GM12878 (cell line): ENCODE data around the gene IPO5. TPM values are rescaled to one million over a fixed set of nuclear protein-coding genes. Genes with fewer than 3 reads are reported as not detected.
A peak's percentile ranks its signal among the peaks of the same experiment; 100 is the strongest.
"Not testable (repeated sequence)": the region's sequence is repeated elsewhere in the genome, so short reads cannot be mapped to it uniquely, and the experiment has no call there.

Experiments
- ATAC-seq: fragments of 200-7000 bp; cut with Tn5 transposase; 3 replicates; pipeline ENCODE4 v1.9.1; 2020; ENCODE audit warnings: mild to moderate bottlenecking, moderate library complexity
- BruUV-seq: library from RNA; stranded (reverse); fragments of 400-500 nt; replicated peaks from 2 replicates; lab custom pipeline; 2021; lab: Mats Ljungman, UMichigan
- CTCF ChIA-PET: fragments of 300-600 bp; sonication (Branson Sonifier 250); formaldehyde crosslinking; extraction: SDS; loops from one replicate; lab custom pipeline; 2021; ENCODE audit warnings: inconsistent platforms; lab: Yijun Ruan, JAX
- POLR2A ChIA-PET: fragments of 350-600 bp; formaldehyde crosslinking; extraction: SDS; loops from one replicate; lab custom pipeline; 2021; ENCODE audit warnings: inconsistent platforms; lab: Charles Lee
- RAD21 ChIA-PET: fragments of 300-600 bp; sonication (Branson Sonifier 250); formaldehyde crosslinking; loops from one replicate; lab custom pipeline; 2023; ENCODE audit warnings: antibody characterized with exemption; ENCODE audit not compliant: unreplicated experiment; lab: Charles Lee
- SMC1A ChIA-PET: fragments of 300-600 bp; sonication (Branson Sonifier 250); formaldehyde crosslinking; loops from one replicate; lab custom pipeline; 2023; ENCODE audit not compliant: unreplicated experiment, uncharacterized antibody; lab: Charles Lee
- DNase-seq: peaks from one replicate; pipeline ENCODE4 v3.0.0-alpha.2; 2011; ENCODE audit warnings: low read depth, low spot score
- FAIRE-seq: peaks from 3 replicates; lab custom pipeline; 2011; peaks lifted over from hg19 to GRCh38; lab: Jason Lieb, UNC
- H2AFZ ChIP-seq: 2 replicates; pipeline ENCODE4 v1.6.0; 2011; ENCODE audit warnings: low read depth, low read length, control low read depth; ENCODE audit not compliant: control insufficient read depth
- H3K27ac ChIP-seq: 2 replicates; pipeline ENCODE4 v1.5.1; 2011; ENCODE audit warnings: control low read depth; ENCODE audit not compliant: control insufficient read depth, insufficient read depth
- H3K27me3 ChIP-seq, 2 experiments: replicated peaks in 1 of 2; 2 replicates each; pipeline versions ENCODE4 v1.6.0 to v1.6.1; 2011; ENCODE audit warnings: low read length in 1 of 2; ENCODE audit not compliant: control insufficient read depth in 2 of 2, insufficient read depth in 2 of 2
- H3K36me3 ChIP-seq, 2 experiments: 2 replicates each; pipeline ENCODE4 v1.5.1; 2011; ENCODE audit warnings: low read length in 1 of 2; ENCODE audit not compliant: control insufficient read depth in 2 of 2, insufficient read depth in 2 of 2
- H3K4me1 ChIP-seq: 2 replicates; pipeline ENCODE4 v1.6.1; 2011; ENCODE audit warnings: mild to moderate bottlenecking, low read length, moderate library complexity, mixed read lengths; ENCODE audit not compliant: control insufficient read depth, insufficient read depth
- H3K4me2 ChIP-seq: 2 replicates; pipeline ENCODE4 v1.6.0; 2011; ENCODE audit warnings: control low read depth; ENCODE audit not compliant: control insufficient read depth, insufficient read depth
- H3K4me3 ChIP-seq: fragments of 200-600 bp; sonication (generic); 2 replicates; pipeline ENCODE4 v1.5.1; 2016
- H3K79me2 ChIP-seq: 2 replicates; pipeline ENCODE4 v1.6.0; 2011; ENCODE audit warnings: low read length; ENCODE audit not compliant: control insufficient read depth, insufficient read depth
- H3K9ac ChIP-seq: 2 replicates; pipeline ENCODE4 v1.8.0; 2011; ENCODE audit warnings: low read length, control low read depth, mixed read lengths; ENCODE audit not compliant: control insufficient read depth, insufficient read depth
- H3K9me3 ChIP-seq: replicated peaks from 3 replicates; pipeline ENCODE4 v1.5.1; 2011; ENCODE audit warnings: mild to moderate bottlenecking, low read length; ENCODE audit not compliant: control insufficient read depth, insufficient read depth
- H4K20me1 ChIP-seq: 2 replicates; pipeline ENCODE4 v1.6.0; 2011; ENCODE audit not compliant: control insufficient read depth, insufficient read depth
- MYC ChIP-seq: IDR thresholded peaks from 2 replicates; pipeline ENCODE4 v1.6.1; 2011; ENCODE audit warnings: mild to moderate bottlenecking, low read length, moderate library complexity, inconsistent platforms; ENCODE audit not compliant: insufficient read depth, insufficient replicate concordance, insufficient read length, severe bottlenecking
- SREBF2 ChIP-seq: IDR thresholded peaks from 2 replicates; pipeline ENCODE4 v1.6.1; 2012; ENCODE audit warnings: mild to moderate bottlenecking, low read length
- ZBTB4 ChIP-seq: fragments of 450-650 bp; formaldehyde crosslinking; IDR thresholded peaks from 2 replicates; pipeline ENCODE4 v1.4.0; 2022; ENCODE audit warnings: mild to moderate bottlenecking, moderate library complexity
- ZNF384 ChIP-seq: IDR thresholded peaks from 2 replicates; pipeline ENCODE4 v1.6.1; 2012; ENCODE audit warnings: low read depth, mild to moderate bottlenecking, low read length, improper control_type of control experiment, borderline replicate concordance
- WGBS: methylation state at CpG from one replicate; pipeline ENCODE4 v1.1.6; 2016; ENCODE audit warnings: low lambda C conversion rate; ENCODE audit not compliant: insufficient replicate concordance, insufficient coverage; ENCODE audit errors: missing lambda C conversion rate; 5-methylcytosine and 5-hydroxymethylcytosine counted together
- in situ Hi-C: fragments of 300-500 bp; cut with MboI; formaldehyde crosslinking; loops from 9 replicates; pipeline ENCODE4 v1.14.3; 2018; ENCODE audit warnings: mixed read lengths
- intact Hi-C: fragments of 100-400 bp; cut with micrococcal nuclease; formaldehyde crosslinking; loops from one replicate; pipeline ENCODE4 v1.14.2; 2022; ENCODE audit not compliant: unreplicated experiment
- polyA plus RNA-seq, 11 experiments: library from polyadenylated mRNA; depleted of rRNA in 4 of 11; unstranded in 6 of 11; stranded (reverse) in 5 of 11; fragments of >200 nt; fragmentation: Nextera tagmentation in 4 of 11; fragmentation: Illumina TruSeq in 1 of 11; extraction: Ambion mirVana in 4 of 11; extraction: Trizol in 1 of 11; gene quantifications; 1 replicate in 1 of 11; 2 replicates in 10 of 11; pipeline versions ENCODE4 v1.2.1 to v1.2.3, GENCODE V29; 2011 to 2016; ENCODE audit warnings: inconsistent platforms in 2 of 11, missing spikeins in 2 of 11, low read depth in 1 of 11
- total RNA-seq, 4 experiments: library from RNA; depleted of rRNA in 3 of 4; stranded (reverse); fragments of >200 nt in 3 of 4; fragmentation: Illumina TruSeq in 1 of 4; extraction: Trizol in 1 of 4; gene quantifications; 2 replicates each; pipeline versions ENCODE4 v1.2.1 to v1.2.3, GENCODE V29; 2013 to 2021
- TF ChIP-seq, protein P1 (sequence below): IDR thresholded peaks from 2 replicates; pipeline ENCODE4 v1.6.1; 2011; ENCODE audit warnings: borderline replicate concordance, low read depth, mild to moderate bottlenecking, moderate library complexity, mixed read lengths, low read length; ENCODE audit not compliant: insufficient read depth; ENCODE audit errors: extremely low read length
- TF ChIP-seq, protein P2 (sequence below): IDR thresholded peaks from 2 replicates; pipeline ENCODE4 v1.6.1; 2011; ENCODE audit warnings: low read depth, low read length, improper control_type of control experiment, borderline replicate concordance

Gene IPO5
- total and polyA plus RNA-seq, 10 of the 15 experiments (the other 5 are each of a cell fraction or from before 2014, with no cell fraction given): 45.7 to 196 (median 134) TPM

- ATAC-seq (peak; percentile 40; the same call in 2 of the 3 replicates), FAIRE-seq (no peak), DNase-seq (no peak)
- BruUV-seq: no TSS peak
- no peaks in the 10 kb centered on the region for H3K27me3 ChIP-seq
- no peak overlapping the region for H2AFZ ChIP-seq
- H3K4me2 ChIP-seq: no peak overlapping the region
- in situ Hi-C loops (no loop called here), intact Hi-C loops (no loop called here)
- POLR2A ChIA-PET: no interaction called here
- no peak for TF ChIP-seq SREBF2
- TF ChIP-seq, protein P1, sequence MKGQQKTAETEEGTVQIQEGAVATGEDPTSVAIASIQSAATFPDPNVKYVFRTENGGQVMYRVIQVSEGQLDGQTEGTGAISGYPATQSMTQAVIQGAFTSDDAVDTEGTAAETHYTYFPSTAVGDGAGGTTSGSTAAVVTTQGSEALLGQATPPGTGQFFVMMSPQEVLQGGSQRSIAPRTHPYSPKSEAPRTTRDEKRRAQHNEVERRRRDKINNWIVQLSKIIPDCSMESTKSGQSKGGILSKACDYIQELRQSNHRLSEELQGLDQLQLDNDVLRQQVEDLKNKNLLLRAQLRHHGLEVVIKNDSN: no peak
- TF ChIP-seq MYC: no peak
- no peak for TF ChIP-seq ZBTB4 (CRISPR knock-in tag)
- TF ChIP-seq ZNF384: no peak
- TF ChIP-seq, protein P2, sequence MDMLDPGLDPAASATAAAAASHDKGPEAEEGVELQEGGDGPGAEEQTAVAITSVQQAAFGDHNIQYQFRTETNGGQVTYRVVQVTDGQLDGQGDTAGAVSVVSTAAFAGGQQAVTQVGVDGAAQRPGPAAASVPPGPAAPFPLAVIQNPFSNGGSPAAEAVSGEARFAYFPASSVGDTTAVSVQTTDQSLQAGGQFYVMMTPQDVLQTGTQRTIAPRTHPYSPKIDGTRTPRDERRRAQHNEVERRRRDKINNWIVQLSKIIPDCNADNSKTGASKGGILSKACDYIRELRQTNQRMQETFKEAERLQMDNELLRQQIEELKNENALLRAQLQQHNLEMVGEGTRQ: no peak
- SMC1A ChIA-PET: no interaction called here
- CTCF ChIA-PET: no interaction called here
- H3K27ac ChIP-seq: no peak overlapping the region
- H3K9me3 ChIP-seq: no peaks in the 10 kb centered on the region
- H3K9ac ChIP-seq: no peak overlapping the region
- no peaks in the 10 kb centered on the region for H3K79me2 ChIP-seq
- RAD21 ChIA-PET: no interaction called here
- no peak overlapping the region for H3K4me3 ChIP-seq
- H3K4me1 ChIP-seq: no peaks in the 10 kb centered on the region
- WGBS: 8% methylated on average over 10 of the region's 10 CpGs
- no peaks in the 10 kb centered on the region for H3K36me3 ChIP-seq
- no peaks in the 10 kb centered on the region for H4K20me1 ChIP-seq
Observed at GRCh38 chr13:98044301-98044700, 90.8 kb downstream of the IPO5 start.

DNA sequence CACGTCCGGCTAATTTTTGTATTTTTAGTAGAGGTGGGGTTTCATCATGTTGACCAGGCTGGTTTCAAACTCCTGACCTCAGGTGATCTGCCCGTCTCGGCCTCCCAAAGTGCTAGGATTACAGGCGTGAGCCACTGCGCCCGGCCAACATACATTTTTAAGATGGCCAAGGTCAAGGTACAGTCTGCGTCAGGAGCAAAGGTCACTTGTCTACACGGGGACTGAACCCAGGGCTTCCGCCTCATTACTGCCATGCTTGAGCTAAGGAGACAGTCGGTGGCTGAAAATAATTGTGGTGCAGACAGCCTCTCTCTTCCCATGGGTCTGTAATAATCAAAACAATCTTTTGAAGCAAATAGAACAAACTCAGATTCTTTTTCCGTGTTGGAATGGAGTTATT is 94.3 kb downstream of the IPO5 start:
- H3K27me3 ChIP-seq, H3K27ac ChIP-seq, H3K9ac ChIP-seq, H3K36me3 ChIP-seq, H2AFZ ChIP-seq, POLR2A ChIA-PET, CTCF ChIA-PET, DNase-seq, H4K20me1 ChIP-seq, in situ Hi-C loops, H3K4me3 ChIP-seq, H3K79me2 ChIP-seq, RAD21 ChIA-PET, SMC1A ChIA-PET, intact Hi-C loops, H3K9me3 ChIP-seq, H3K4me1 ChIP-seq, BruUV-seq, H3K4me2 ChIP-seq, ATAC-seq, FAIRE-seq: not testable (repeated sequence)
- 79% methylated on average over 12 of the region's 12 CpGs for WGBS
